ENCODE results near the gene C3orf33. TPM values are rescaled to one million over a fixed set of nuclear protein-coding genes. Genes with fewer than 3 reads are reported as not detected.
"Not testable (repeated sequence)": the region's sequence is repeated elsewhere in the genome, so short reads cannot be mapped to it uniquely, and the experiment has no call there.

C3orf33 gene
- total RNA-seq, 2 experiments from 2014 or later, result 1.1 to 1.3 TPM

GRCh38 chr3:155813224-155813623 is 7.1 kb upstream of the C3orf33 start:
- H3K27ac Mint-ChIP-seq; H3K9me3 Mint-ChIP-seq (ENCODE audit: low read depth); DNase-seq; H3K4me3 Mint-ChIP-seq; CTCF ChIA-PET; H3K27me3 Mint-ChIP-seq; ATAC-seq; H3K36me3 Mint-ChIP-seq; H3K4me1 Mint-ChIP-seq: not testable (repeated sequence)

DNA sequence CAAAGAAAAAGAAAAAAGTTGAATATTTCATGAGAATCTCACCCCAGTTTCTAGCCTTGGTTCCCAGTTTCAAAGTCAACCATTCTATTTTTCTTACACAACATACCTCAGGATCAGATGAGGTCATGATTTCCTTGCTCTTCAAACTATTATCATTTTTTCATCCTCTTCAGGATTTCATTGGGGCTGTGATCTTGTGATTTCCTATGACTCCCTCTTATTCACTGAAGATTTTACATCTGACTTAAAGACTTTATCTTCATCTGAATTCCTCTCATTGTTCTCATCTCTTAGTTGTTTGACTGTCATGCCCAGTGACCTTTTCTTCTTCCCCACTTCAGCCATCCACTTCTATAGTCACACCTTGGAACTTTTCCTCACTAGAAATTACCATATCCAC is 3.1 kb upstream of the C3orf33 start:
- peaks cover 10% of the 10 kb centered on the region for H3K4me1 Mint-ChIP-seq
- no peak for DNase-seq
- no peak overlapping the region for H3K4me3 Mint-ChIP-seq
- no peak for ATAC-seq
- H3K27ac Mint-ChIP-seq, result no peak overlapping the region
- no peaks in the 10 kb centered on the region for H3K9me3 Mint-ChIP-seq (ENCODE audit: low read depth)
- CTCF ChIA-PET, result no interaction called here
- H3K27me3 Mint-ChIP-seq, result peaks cover 9% of the 10 kb centered on the region
- H3K36me3 Mint-ChIP-seq, result peaks cover 1% of the 10 kb centered on the region

DNA sequence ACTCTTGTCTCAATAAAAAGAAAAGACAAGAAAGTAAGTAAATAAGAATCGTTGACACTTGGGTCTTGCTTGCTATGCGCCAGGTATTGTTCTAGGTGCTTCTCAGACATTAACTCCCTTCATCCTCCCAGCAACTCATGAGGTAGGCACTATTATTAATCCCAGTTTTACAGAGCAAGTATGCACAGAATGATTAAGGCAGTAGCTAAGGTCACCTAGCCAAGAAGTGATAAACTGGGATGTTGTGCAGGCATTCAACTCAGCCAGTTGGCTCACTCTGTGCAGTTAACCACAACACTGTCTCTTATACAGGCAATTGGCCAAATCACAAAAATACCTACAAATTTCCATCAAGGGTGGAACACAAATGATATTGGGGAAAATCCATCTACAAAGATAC is 1.7 kb upstream of the C3orf33 start:
- peaks cover 10% of the 10 kb centered on the region for H3K4me1 Mint-ChIP-seq
- no peak overlapping the region for H3K27ac Mint-ChIP-seq
- no peak overlapping the region for H3K4me3 Mint-ChIP-seq
- peaks cover 9% of the 10 kb centered on the region for H3K27me3 Mint-ChIP-seq
- H3K36me3 Mint-ChIP-seq, result peaks cover 4% of the 10 kb centered on the region
- DNase-seq (no peak), ATAC-seq (no peak)
- no peaks in the 10 kb centered on the region for H3K9me3 Mint-ChIP-seq (ENCODE audit: low read depth)
- CTCF ChIA-PET, result no interaction called here

DNA sequence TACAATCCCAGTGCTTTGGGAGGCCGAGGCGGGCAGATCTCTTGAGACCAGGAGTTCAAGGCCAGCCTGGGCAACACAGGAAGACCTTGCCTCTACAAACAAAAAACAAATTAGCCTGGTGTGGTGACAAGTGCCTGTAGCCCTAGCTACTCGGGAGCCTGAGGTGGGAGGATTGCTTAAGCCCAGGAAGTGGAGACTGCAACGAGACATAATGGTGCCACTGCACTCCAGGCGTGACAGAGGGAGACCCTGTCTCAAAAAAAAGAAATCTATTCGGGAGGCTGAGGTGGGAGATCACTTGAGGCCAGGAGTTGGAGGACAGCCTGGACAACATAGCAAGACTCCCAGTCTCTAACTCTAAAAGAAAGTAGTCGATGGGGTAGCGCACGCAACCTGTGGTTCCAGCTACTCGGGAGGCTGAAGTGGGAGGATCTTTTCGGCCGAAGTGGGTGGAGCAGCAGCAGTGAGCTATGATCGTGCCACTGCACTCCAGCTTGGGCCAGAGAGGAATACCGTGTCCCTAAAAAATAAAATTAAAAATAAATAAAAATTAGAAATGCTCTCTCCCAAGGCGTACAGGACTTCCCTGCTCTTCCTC is 775 bp downstream of the C3orf33 start:
- Mint-ChIP-seq H3K27me3 (peaks cover 9% of the 10 kb centered on the region), H3K27ac (peak overlapping the region; percentile 76), H3K9me3 (ENCODE audit: low read depth) (no peaks in the 10 kb centered on the region), H3K4me1 (peaks cover 8% of the 10 kb centered on the region), H3K4me3 (peak overlapping the region; percentile 83), H3K36me3 (peaks cover 6% of the 10 kb centered on the region)
- DNase-seq, result peak; percentile 63
- CTCF ChIA-PET, result interaction anchor here (0.7 to 2.9 kb wide), 55 partner anchors 7 to 1480 kb away, joined by 3 to 51 read pairs (median 5); partner anchors contain the start of genes GMPS and SLC33A1
- ATAC-seq, result peak; percentile 41

DNA sequence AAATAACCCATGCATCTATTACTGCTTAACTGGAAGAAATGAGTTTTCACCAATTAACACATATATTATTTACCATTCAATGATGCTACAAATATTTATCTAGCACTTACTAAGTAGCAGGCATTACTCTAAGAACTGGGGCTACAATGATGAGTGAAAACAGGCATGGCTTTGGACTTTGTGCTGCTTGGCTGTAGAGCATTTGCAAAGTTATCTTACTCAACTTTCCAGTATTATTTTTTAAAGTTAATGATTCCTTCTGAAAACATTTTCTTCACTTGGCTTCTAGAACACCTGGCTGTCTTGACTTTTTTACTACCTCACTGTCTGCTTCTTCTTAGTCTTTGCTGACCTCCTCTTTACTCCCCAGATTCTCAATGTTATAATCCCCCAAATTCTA is 1.8 kb downstream of the C3orf33 start:
- Mint-ChIP-seq H3K9me3 (ENCODE audit: low read depth) (no peaks in the 10 kb centered on the region), H3K36me3 (peaks cover 6% of the 10 kb centered on the region), H3K4me1 (peaks cover 8% of the 10 kb centered on the region), H3K27ac (no peak overlapping the region), H3K27me3 (peaks cover 7% of the 10 kb centered on the region), H3K4me3 (no peak overlapping the region)
- ATAC-seq, result no peak
- CTCF ChIA-PET, result interaction anchor here (2.5 kb wide), 1 partner anchor 54 kb away, joined by 15 read pairs; no protein-coding TSS in a partner anchor
- no peak for DNase-seq

- ATAC-seq (no peak), DNase-seq (no peak)
Observed at GRCh38 chr3:155792532-155792931, 13.5 kb downstream of the C3orf33 start.

GRCh38 chr3:155791190-155791589 is 14.9 kb downstream of the C3orf33 start:
- Mint-ChIP-seq H3K27me3 (no peaks in the 10 kb centered on the region), H3K9me3 (ENCODE audit: low read depth) (no peaks in the 10 kb centered on the region), H3K4me1 (peaks cover under 1% of the 10 kb centered on the region), H3K27ac (no peak overlapping the region), H3K4me3 (no peak overlapping the region), H3K36me3 (peaks cover 7% of the 10 kb centered on the region)
- ATAC-seq, result no peak
- no peak for DNase-seq
- CTCF ChIA-PET, result interaction anchor here (1.2 to 2.8 kb wide), 2 partner anchors 15 to 79 kb away, joined by 3 to 12 read pairs; partner anchors contain the start of genes C3orf33 and GMPS

More at GRCh38 chr3:155792532-155792931, 13.5 kb downstream of the C3orf33 start:
- Mint-ChIP-seq H3K4me1 (no peaks in the 10 kb centered on the region), H3K27me3 (no peaks in the 10 kb centered on the region), H3K4me3 (no peak overlapping the region), H3K36me3 (peaks cover 9% of the 10 kb centered on the region), H3K27ac (no peak overlapping the region), H3K9me3 (ENCODE audit: low read depth) (no peaks in the 10 kb centered on the region)
- CTCF ChIA-PET, result interaction anchor here (2.8 kb wide), 1 partner anchor 14 kb away, joined by 12 read pairs; the partner anchor contains the start of gene C3orf33

DNA sequence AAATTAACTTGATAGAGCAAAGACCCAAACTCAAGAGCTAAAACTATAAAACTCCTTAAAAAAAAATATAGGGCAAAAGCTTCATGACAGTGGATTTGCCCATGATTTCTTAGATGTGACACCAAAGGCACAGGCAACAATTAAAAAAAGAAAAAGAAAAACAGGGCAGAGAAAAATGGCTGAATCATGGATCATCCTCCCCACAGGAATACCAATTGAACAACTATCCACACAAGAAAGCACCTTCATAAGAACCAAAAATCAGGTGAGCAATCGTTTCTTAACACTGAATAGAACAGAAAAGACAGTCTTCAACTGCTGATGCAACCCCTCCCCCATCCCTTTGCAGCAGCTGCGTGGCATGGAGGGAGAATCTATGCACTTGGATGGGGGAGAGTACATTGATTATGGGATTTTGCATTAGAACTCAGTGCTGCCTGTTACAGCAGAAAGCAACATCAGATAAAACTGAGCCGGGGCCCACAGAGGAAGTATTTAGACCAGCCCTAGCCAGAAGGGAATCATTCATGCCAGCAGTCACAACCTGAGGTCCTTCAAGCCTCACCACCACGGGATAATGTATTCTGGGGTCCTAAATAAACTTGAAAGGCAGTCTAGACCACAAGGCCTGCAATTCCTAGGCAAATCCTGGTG is 15.7 kb downstream of the C3orf33 start:
- Mint-ChIP-seq H3K27ac (no peak overlapping the region), H3K4me1 (peaks cover 8% of the 10 kb centered on the region), H3K9me3 (ENCODE audit: low read depth) (no peaks in the 10 kb centered on the region), H3K4me3 (no peak overlapping the region), H3K36me3 (peaks cover 7% of the 10 kb centered on the region), H3K27me3 (no peaks in the 10 kb centered on the region)
- CTCF ChIA-PET, result interaction anchor here (1.2 to 2.8 kb wide), 2 partner anchors 16 to 80 kb away, joined by 3 to 12 read pairs; partner anchors contain the start of genes C3orf33 and GMPS
- ATAC-seq, result no peak
- DNase-seq, result no peak

DNA sequence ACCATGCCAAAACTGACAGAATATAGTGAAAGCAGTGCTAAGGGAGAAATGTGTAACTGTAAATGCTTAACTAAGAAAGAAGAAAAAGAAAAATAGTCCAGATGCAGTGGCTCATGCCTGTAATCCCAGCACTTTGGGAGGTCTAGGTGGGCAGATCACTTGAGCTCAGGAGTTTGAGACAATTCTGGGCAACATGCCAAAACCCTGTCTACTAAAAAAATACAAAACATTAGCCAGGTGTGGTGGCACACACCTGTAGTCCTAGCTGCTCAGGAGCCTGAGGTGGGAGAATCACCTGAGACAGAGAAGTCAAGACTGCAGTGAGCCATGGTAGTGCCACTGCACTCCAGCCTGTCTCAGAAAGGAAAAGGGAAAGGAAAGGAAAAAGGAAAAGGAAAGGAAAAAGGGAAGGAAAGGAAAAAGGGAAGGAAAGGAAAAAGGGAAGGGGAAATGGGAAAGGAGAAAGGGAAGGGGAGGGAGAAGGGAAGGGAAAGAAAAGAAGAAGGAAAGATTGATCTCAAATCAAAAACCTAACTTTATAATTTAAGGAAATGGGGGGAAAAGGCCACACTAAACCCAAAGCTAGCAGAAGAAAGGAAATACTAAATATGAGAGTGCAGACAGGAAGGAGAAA is 20.3 kb downstream of the C3orf33 start:
- H3K4me3 Mint-ChIP-seq, result no peak overlapping the region
- ATAC-seq, result no peak
- DNase-seq, result no peak
- H3K27me3 Mint-ChIP-seq, result no peaks in the 10 kb centered on the region
- H3K27ac Mint-ChIP-seq, result no peak overlapping the region
- H3K4me1 Mint-ChIP-seq, result peaks cover 8% of the 10 kb centered on the region
- H3K9me3 Mint-ChIP-seq (ENCODE audit: low read depth), result peaks cover 5% of the 10 kb centered on the region
- H3K36me3 Mint-ChIP-seq, result peaks cover 12% of the 10 kb centered on the region
- CTCF ChIA-PET, result no interaction called here

DNA sequence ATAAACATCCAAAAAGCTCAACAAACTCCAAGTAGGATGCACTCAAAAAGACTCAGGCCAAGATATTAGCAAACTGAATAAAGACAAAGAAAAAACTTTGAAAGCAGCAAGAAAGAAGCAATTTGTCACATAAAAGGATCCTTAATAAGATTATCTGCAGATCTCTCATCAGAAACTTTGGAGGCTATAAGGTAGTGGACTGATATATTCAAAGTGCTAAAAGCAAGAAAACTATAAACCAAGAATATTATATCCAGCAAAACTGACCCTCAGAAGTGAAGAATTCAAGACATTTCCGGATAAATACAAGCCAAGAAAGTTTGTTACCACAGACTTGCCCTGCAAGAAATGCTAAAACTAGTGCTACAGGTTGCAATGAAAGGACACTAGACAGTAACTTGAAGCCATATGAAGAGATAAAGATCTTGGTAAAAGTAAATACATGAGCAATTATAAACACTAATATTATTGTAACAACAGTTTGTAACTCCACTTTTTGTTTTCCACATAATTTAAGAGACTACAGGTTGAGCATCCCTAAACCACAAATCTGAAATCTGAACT is 23.6 kb downstream of the C3orf33 start:
- H3K27me3 Mint-ChIP-seq, result no peaks in the 10 kb centered on the region
- no peak for DNase-seq
- peaks cover 8% of the 10 kb centered on the region for H3K4me1 Mint-ChIP-seq
- peaks cover 8% of the 10 kb centered on the region for H3K36me3 Mint-ChIP-seq
- no peak overlapping the region for H3K27ac Mint-ChIP-seq
- CTCF ChIA-PET, result interaction anchor here (1.3 kb wide), 1 partner anchor 24 kb away, joined by 3 read pairs; the partner anchor contains the start of gene C3orf33
- peaks cover 5% of the 10 kb centered on the region for H3K9me3 Mint-ChIP-seq (ENCODE audit: low read depth)
- no peak overlapping the region for H3K4me3 Mint-ChIP-seq
- no peak for ATAC-seq

DNA sequence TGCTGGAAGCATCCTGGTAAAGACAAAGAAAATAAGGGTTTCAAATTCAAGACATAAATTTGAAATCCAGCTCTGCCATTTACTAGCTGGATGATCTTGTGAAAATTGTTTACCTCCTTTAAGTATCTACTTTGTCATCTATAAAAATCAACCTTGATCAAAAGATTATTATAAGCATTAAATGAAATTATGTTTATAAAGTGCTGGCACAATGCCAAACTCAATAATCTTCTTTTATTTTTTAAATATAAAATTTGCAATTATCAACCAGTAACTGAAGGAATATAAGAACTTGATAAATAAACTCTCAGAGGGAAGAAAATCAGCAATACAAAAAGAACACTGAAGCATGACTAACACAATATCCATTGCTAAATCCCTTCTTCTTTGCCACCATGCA is 25.8 kb downstream of the C3orf33 start:
- Mint-ChIP-seq H3K27me3 (no peaks in the 10 kb centered on the region), H3K27ac (no peak overlapping the region), H3K36me3 (peaks cover 8% of the 10 kb centered on the region), H3K4me3 (no peak overlapping the region), H3K9me3 (ENCODE audit: low read depth) (peaks cover 5% of the 10 kb centered on the region), H3K4me1 (no peaks in the 10 kb centered on the region)
- no peak for DNase-seq
- CTCF ChIA-PET, result no interaction called here
- ATAC-seq, result no peak

- H3K4me1 Mint-ChIP-seq, result no peaks in the 10 kb centered on the region
- DNase-seq, result no peak
- H3K36me3 Mint-ChIP-seq, result peaks cover 10% of the 10 kb centered on the region
- H3K27ac Mint-ChIP-seq, result no peak overlapping the region
- ATAC-seq, result no peak
- CTCF ChIA-PET, result no interaction called here
- no peak overlapping the region for H3K4me3 Mint-ChIP-seq
- H3K27me3 Mint-ChIP-seq, result no peaks in the 10 kb centered on the region
- H3K9me3 Mint-ChIP-seq (ENCODE audit: low read depth), result peaks cover 5% of the 10 kb centered on the region
Observed at GRCh38 chr3:155778462-155778861, 27.6 kb downstream of the C3orf33 start.

DNA sequence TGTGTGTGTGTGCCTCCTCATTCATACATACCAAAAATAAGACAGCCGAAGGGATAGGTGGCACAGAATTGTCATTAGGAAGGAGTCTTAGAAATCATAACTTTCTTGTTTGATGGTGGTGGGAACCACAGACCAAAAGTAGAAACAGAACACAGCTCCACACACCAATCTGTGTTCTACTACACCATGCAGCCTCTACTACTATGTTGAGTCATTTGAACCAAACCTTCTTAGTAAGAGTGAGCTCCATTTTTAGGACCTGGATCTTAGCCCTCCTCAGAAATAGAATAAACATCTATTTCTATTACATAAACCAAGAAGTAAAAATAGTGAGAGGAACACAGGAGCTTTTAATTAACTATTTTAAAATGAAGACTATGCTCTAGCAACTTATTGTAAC is 33.3 kb downstream of the C3orf33 start:
- DNase-seq, result no peak
- Mint-ChIP-seq H3K27me3 (no peaks in the 10 kb centered on the region), H3K4me1 (no peaks in the 10 kb centered on the region), H3K4me3 (no peak overlapping the region), H3K9me3 (ENCODE audit: low read depth) (peaks cover 5% of the 10 kb centered on the region), H3K27ac (no peak overlapping the region), H3K36me3 (peaks cover 11% of the 10 kb centered on the region)
- no peak for ATAC-seq
- CTCF ChIA-PET, result interaction anchor here (1.3 kb wide), 1 partner anchor 33 kb away, joined by 6 read pairs; the partner anchor contains the start of gene C3orf33

Data from activated CD8-positive, alpha-beta memory T cell treated with anti-CD3 and anti-CD28 coated beads, Interleukin-2, amount 10 ng/mL, durations not matched to agents 7 days and 5 days (primary cell).